GM23338 (cell line): Measurements from ENCODE around the gene TLR5. TPM values are rescaled to one million over a fixed set of nuclear protein-coding genes. Genes with fewer than 3 reads are reported as not detected.

ENCODE experiments used
- ATAC-seq: fragments of 200-7000 bp; cut with Tn5 transposase; 3 replicates; pipeline ENCODE4 v1.9.1; 2020
- DNase-seq: peaks from one replicate; pipeline ENCODE4 v3.0.0-alpha.2; 2015; ENCODE audit warnings: low spot score
- H2AFZ ChIP-seq: fragments of 200-600 bp; sonication (generic); 2 replicates; pipeline ENCODE4 v1.8.0; 2016; ENCODE audit warnings: antibody characterized with exemption, mild to moderate bottlenecking, moderate library complexity
- H3F3A ChIP-seq: fragments of 200-600 bp; sonication (generic); replicated peaks from 2 replicates; pipeline ENCODE4 v1.8.0; 2017; ENCODE audit warnings: antibody characterized with exemption, mixed run types, low read depth
- H3K27ac ChIP-seq: fragments of 200-600 bp; sonication (generic); 2 replicates; pipeline ENCODE4 v1.6.1; 2016; ENCODE audit warnings: low read depth
- H3K27me3 ChIP-seq: fragments of 200-600 bp; sonication (generic); 2 replicates; pipeline ENCODE4 v1.8.0; 2016; ENCODE audit warnings: mild to moderate bottlenecking, mixed run types, moderate library complexity; ENCODE audit not compliant: insufficient read depth
- H3K36me3 ChIP-seq: fragments of 200-600 bp; sonication (generic); 2 replicates; pipeline ENCODE4 v1.8.0; 2016; ENCODE audit warnings: mild to moderate bottlenecking; ENCODE audit not compliant: insufficient read depth
- H3K4me1 ChIP-seq: fragments of 200-600 bp; sonication (generic); 2 replicates; pipeline ENCODE4 v1.8.0; 2016; ENCODE audit warnings: mild to moderate bottlenecking, moderate library complexity; ENCODE audit not compliant: insufficient read depth
- H3K4me2 ChIP-seq: fragments of 200-600 bp; sonication (generic); 2 replicates; pipeline ENCODE4 v1.7.1; 2017; ENCODE audit warnings: mixed run types
- H3K4me3 ChIP-seq: fragments of 200-600 bp; sonication (generic); 2 replicates; pipeline ENCODE4 v1.6.1; 2016; ENCODE audit warnings: mixed run types
- H3K79me2 ChIP-seq: fragments of 200-600 bp; sonication (generic); replicated peaks from 2 replicates; pipeline ENCODE4 v1.8.0; 2017; ENCODE audit warnings: mild to moderate bottlenecking; ENCODE audit not compliant: insufficient read depth
- H3K9me2 ChIP-seq: fragments of 200-600 bp; sonication (generic); 2 replicates; pipeline ENCODE4 v1.8.0; 2017; ENCODE audit not compliant: insufficient read depth
- H4K20me1 ChIP-seq: fragments of 200-600 bp; sonication (generic); replicated peaks from 2 replicates; pipeline ENCODE4 v1.8.0; 2017; ENCODE audit warnings: mild to moderate bottlenecking; ENCODE audit not compliant: insufficient read depth
- H3K27ac Mint-ChIP-seq: 2 replicates; pipeline ENCODE4 v1.8.0; 2020; ENCODE audit warnings: inconsistent platforms, mild to moderate bottlenecking, moderate library complexity, mixed read lengths
- H3K27me3 Mint-ChIP-seq: 3 replicates; pipeline ENCODE4 v1.8.0; 2022; ENCODE audit warnings: low read depth, mild to moderate bottlenecking, moderate library complexity, mixed read lengths, inconsistent platforms; ENCODE audit not compliant: insufficient read depth, poor library complexity
- H3K36me3 Mint-ChIP-seq: 3 replicates; pipeline ENCODE4 v1.8.0; 2021; ENCODE audit warnings: low read depth, mild to moderate bottlenecking, inconsistent platforms, moderate library complexity, mixed read lengths
- H3K4me1 Mint-ChIP-seq: 3 replicates; pipeline ENCODE4 v1.8.0; 2020; ENCODE audit warnings: mild to moderate bottlenecking, inconsistent platforms, mixed read lengths
- H3K4me3 Mint-ChIP-seq: 3 replicates; pipeline ENCODE4 v1.8.0; 2021; ENCODE audit warnings: moderate library complexity, mild to moderate bottlenecking, inconsistent platforms, mixed read lengths
- H3K9me3 Mint-ChIP-seq: 3 replicates; pipeline ENCODE4 v1.8.0; 2020; ENCODE audit warnings: moderate library complexity, mild to moderate bottlenecking, inconsistent platforms, mixed read lengths
- CREB1 ChIP-seq: fragments of 250-450 bp; sonication (Bioruptor Pico); IDR thresholded peaks from 2 replicates; pipeline ENCODE4 v1.5.0; 2020; ENCODE audit warnings: low read depth, mild to moderate bottlenecking, moderate library complexity
- CTCF ChIP-seq, 2 experiments: fragments of 200-600 bp in 1 of 2; sonication (generic) in 1 of 2; conservative IDR thresholded peaks; 2 replicates each; pipeline versions ENCODE4 v1.5.1 to v1.6.1; 2016 to 2017; ENCODE audit warnings: antibody characterized with exemption in 2 of 2, low read depth in 2 of 2, mild to moderate bottlenecking in 2 of 2, moderate library complexity in 1 of 2
- EZH2 ChIP-seq: fragments of 200-600 bp; sonication (generic); IDR thresholded peaks from one replicate; pipeline ENCODE4 v1.8.0; 2017; ENCODE audit warnings: antibody characterized with exemption, mild to moderate bottlenecking, low read depth; ENCODE audit not compliant: unreplicated experiment
- EZH2phosphoT487 ChIP-seq: fragments of 200-600 bp; sonication (generic); IDR thresholded peaks from one replicate; pipeline ENCODE4 v1.8.1; 2018; ENCODE audit warnings: antibody characterized with exemption; ENCODE audit not compliant: unreplicated experiment
- JUNB ChIP-seq: IDR thresholded peaks from one replicate; pipeline ENCODE4 v1.6.1; 2016; ENCODE audit warnings: antibody characterized with exemption; ENCODE audit not compliant: unreplicated experiment
- NANOG ChIP-seq: IDR thresholded peaks from 2 replicates; pipeline ENCODE4 v1.6.1; 2016; ENCODE audit warnings: antibody characterized with exemption, borderline replicate concordance
- POLR2AphosphoS5 ChIP-seq: IDR thresholded peaks from 2 replicates; pipeline ENCODE4 v1.6.1; 2016; ENCODE audit warnings: antibody characterized with exemption, low read depth
- REST ChIP-seq: IDR thresholded peaks from one replicate; pipeline ENCODE4 v1.6.1; 2018; ENCODE audit warnings: antibody characterized with exemption; ENCODE audit not compliant: unreplicated experiment
- STAT1 ChIP-seq: IDR thresholded peaks from one replicate; pipeline ENCODE4 v1.6.1; 2016; ENCODE audit warnings: antibody characterized with exemption; ENCODE audit not compliant: unreplicated experiment
- ZNF114 ChIP-seq: fragments of 250-450 bp; sonication (Bioruptor Pico); IDR thresholded peaks from 2 replicates; pipeline ENCODE4 v1.5.0; 2020; ENCODE audit warnings: mild to moderate bottlenecking, moderate library complexity
- ZNF331 ChIP-seq: fragments of 250-450 bp; sonication (Bioruptor Pico); IDR thresholded peaks from 2 replicates; pipeline ENCODE4 v1.5.0; 2020; ENCODE audit warnings: low read depth, mild to moderate bottlenecking, moderate library complexity
- polyA plus RNA-seq: library from polyadenylated mRNA; unstranded; fragments of >200 nt; fragmentation: Nextera tagmentation; extraction: Ambion mirVana; gene quantifications from 2 replicates; pipeline ENCODE4 v1.2.1, GENCODE V29; 2016
- total RNA-seq: library from RNA; depleted of rRNA; stranded (reverse); fragments of >200 nt; shearing (Covaris generic); gene quantifications from 2 replicates; pipeline ENCODE4 v1.2.3, GENCODE V29; 2014
- TF ChIP-seq, protein P1 (sequence below): fragments of 250-450 bp; sonication (Bioruptor Pico); IDR thresholded peaks from 2 replicates; pipeline ENCODE4 v1.5.0; 2020; ENCODE audit warnings: mild to moderate bottlenecking, moderate library complexity
- TF ChIP-seq, protein P2 (sequence below): IDR thresholded peaks from 2 replicates; pipeline ENCODE4 v1.6.1; 2016; ENCODE audit warnings: antibody characterized with exemption

Gene TLR5
- total and polyA plus RNA-seq, 2 experiments from 2014 or later, result 0.10 to 0.39 TPM

DNA sequence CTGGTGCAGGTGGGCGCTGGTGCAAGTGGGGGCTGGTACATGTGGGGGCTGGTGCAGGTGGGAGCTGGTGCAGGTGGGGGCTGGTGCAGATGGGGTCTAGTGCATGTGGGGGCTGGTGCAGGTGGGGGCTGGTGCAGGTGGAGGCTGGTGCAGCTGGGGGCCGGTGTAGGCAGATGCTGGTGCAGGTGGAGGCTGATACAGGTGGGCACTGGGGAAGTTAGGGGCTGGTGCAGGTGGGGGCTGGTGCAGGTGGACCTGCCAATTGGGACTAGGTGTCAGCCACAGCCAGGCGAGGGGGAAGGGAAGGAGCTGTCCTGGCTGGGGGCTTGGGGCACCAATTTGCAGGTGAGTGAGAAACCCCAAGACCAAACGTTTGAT lies 46.5 kb upstream of the TLR5 start:
- H3K36me3 ChIP-seq, result no peaks in the 10 kb centered on the region
- Mint-ChIP-seq H3K36me3 (no peaks in the 10 kb centered on the region), H3K27me3 (no peaks in the 10 kb centered on the region), H3K9me3 (no peaks in the 10 kb centered on the region), H3K27ac (no peak overlapping the region), H3K4me3 (no peak overlapping the region), H3K4me1 (no peaks in the 10 kb centered on the region; the same call in 2 of the 3 replicates)
- no peak for DNase-seq
- TF ChIP-seq STAT1 (no peak), CTCF (conservative IDR thresholded peaks at IDR 0.05; ENCODE audit: low read depth in 2 of 2) (no peak), NANOG (no peak), EZH2 (no peak), CREB1 (no peak), POLR2AphosphoS5 (no peak), EZH2phosphoT487 (no peak), JUNB (no peak), ZNF331 (CRISPR knock-in tag) (no peak), ZNF114 (CRISPR knock-in tag) (no peak), REST (no peak)
- TF ChIP-seq, protein P1, sequence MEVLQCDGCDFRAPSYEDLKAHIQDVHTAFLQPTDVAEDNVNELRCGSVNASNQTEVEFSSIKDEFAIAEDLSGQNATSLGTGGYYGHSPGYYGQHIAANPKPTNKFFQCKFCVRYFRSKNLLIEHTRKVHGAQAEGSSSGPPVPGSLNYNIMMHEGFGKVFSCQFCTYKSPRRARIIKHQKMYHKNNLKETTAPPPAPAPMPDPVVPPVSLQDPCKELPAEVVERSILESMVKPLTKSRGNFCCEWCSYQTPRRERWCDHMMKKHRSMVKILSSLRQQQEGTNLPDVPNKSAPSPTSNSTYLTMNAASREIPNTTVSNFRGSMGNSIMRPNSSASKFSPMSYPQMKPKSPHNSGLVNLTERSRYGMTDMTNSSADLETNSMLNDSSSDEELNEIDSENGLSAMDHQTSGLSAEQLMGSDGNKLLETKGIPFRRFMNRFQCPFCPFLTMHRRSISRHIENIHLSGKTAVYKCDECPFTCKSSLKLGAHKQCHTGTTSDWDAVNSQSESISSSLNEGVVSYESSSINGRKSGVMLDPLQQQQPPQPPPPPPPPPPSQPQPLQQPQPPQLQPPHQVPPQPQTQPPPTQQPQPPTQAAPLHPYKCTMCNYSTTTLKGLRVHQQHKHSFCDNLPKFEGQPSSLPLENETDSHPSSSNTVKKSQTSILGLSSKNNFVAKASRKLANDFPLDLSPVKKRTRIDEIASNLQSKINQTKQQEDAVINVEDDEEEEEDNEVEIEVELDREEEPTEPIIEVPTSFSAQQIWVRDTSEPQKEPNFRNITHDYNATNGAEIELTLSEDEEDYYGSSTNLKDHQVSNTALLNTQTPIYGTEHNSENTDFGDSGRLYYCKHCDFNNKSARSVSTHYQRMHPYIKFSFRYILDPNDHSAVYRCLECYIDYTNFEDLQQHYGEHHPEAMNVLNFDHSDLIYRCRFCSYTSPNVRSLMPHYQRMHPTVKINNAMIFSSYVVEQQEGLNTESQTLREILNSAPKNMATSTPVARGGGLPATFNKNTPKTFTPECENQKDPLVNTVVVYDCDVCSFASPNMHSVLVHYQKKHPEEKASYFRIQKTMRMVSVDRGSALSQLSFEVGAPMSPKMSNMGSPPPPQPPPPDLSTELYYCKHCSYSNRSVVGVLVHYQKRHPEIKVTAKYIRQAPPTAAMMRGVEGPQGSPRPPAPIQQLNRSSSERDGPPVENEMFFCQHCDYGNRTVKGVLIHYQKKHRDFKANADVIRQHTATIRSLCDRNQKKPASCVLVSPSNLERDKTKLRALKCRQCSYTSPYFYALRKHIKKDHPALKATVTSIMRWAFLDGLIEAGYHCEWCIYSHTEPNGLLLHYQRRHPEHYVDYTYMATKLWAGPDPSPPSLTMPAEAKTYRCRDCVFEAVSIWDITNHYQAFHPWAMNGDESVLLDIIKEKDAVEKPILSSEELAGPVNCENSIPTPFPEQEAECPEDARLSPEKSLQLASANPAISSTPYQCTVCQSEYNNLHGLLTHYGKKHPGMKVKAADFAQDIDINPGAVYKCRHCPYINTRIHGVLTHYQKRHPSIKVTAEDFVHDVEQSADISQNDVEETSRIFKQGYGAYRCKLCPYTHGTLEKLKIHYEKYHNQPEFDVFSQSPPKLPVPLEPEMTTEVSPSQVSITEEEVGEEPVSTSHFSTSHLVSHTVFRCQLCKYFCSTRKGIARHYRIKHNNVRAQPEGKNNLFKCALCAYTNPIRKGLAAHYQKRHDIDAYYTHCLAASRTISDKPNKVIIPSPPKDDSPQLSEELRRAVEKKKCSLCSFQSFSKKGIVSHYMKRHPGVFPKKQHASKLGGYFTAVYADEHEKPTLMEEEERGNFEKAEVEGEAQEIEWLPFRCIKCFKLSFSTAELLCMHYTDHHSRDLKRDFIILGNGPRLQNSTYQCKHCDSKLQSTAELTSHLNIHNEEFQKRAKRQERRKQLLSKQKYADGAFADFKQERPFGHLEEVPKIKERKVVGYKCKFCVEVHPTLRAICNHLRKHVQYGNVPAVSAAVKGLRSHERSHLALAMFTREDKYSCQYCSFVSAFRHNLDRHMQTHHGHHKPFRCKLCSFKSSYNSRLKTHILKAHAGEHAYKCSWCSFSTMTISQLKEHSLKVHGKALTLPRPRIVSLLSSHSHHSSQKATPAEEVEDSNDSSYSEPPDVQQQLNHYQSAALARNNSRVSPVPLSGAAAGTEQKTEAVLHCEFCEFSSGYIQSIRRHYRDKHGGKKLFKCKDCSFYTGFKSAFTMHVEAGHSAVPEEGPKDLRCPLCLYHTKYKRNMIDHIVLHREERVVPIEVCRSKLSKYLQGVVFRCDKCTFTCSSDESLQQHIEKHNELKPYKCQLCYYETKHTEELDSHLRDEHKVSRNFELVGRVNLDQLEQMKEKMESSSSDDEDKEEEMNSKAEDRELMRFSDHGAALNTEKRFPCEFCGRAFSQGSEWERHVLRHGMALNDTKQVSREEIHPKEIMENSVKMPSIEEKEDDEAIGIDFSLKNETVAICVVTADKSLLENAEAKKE (CRISPR knock-in tag), result no peak
- TF ChIP-seq, protein P2, sequence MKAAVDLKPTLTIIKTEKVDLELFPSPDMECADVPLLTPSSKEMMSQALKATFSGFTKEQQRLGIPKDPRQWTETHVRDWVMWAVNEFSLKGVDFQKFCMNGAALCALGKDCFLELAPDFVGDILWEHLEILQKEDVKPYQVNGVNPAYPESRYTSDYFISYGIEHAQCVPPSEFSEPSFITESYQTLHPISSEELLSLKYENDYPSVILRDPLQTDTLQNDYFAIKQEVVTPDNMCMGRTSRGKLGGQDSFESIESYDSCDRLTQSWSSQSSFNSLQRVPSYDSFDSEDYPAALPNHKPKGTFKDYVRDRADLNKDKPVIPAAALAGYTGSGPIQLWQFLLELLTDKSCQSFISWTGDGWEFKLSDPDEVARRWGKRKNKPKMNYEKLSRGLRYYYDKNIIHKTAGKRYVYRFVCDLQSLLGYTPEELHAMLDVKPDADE, result no peak
- H4K20me1 ChIP-seq, result no peaks in the 10 kb centered on the region
- no peak overlapping the region for H3K4me2 ChIP-seq
- no peaks in the 10 kb centered on the region for H3F3A ChIP-seq
- H3K9me2 ChIP-seq, result no peaks in the 10 kb centered on the region
- no peaks in the 10 kb centered on the region for H3K27me3 ChIP-seq
- no peaks in the 10 kb centered on the region for H3K79me2 ChIP-seq
- H3K27ac ChIP-seq, result no peak overlapping the region
- no peak overlapping the region for H3K4me3 ChIP-seq
- H2AFZ ChIP-seq, result no peak overlapping the region
- H3K4me1 ChIP-seq, result no peaks in the 10 kb centered on the region
- ATAC-seq, result no peak
